Karpas-422 (cell line): Measurements from ENCODE around the gene MOB3A. TPM values are rescaled to one million over a fixed set of nuclear protein-coding genes. Genes with fewer than 3 reads are reported as not detected.
A peak's percentile ranks its signal among the peaks of the same experiment; 100 is the strongest.
"Not testable (repeated sequence)": the region's sequence is repeated elsewhere in the genome, so short reads cannot be mapped to it uniquely, and the experiment has no call there.

Experiments used
- DNase-seq: peaks from one replicate; pipeline ENCODE4 v3.0.0-alpha.2; 2015
- H2AFZ ChIP-seq: fragments of 200-600 bp; sonication (generic); 2 replicates; pipeline ENCODE4 v1.6.1; 2014; ENCODE audit warnings: antibody characterized with exemption, low read length, mixed read lengths
- H3K27ac ChIP-seq: fragments of 200-600 bp; sonication (generic); 2 replicates; pipeline ENCODE4 v1.5.1; 2014; ENCODE audit warnings: mild to moderate bottlenecking, low read length, moderate library complexity
- H3K27me3 ChIP-seq: fragments of 200-600 bp; sonication (generic); 2 replicates; pipeline ENCODE4 v1.6.1; 2014; ENCODE audit warnings: low read length, mixed read lengths
- H3K36me3 ChIP-seq: fragments of 200-600 bp; sonication (generic); 2 replicates; pipeline ENCODE4 v1.6.1; 2014; ENCODE audit warnings: low read length, mixed read lengths; ENCODE audit not compliant: insufficient read depth
- H3K4me1 ChIP-seq: fragments of 200-600 bp; sonication (generic); 2 replicates; pipeline ENCODE4 v1.6.1; 2014; ENCODE audit warnings: mild to moderate bottlenecking, low read length, mixed read lengths
- H3K4me2 ChIP-seq: fragments of 200-600 bp; sonication (generic); 2 replicates; pipeline ENCODE4 v1.6.1; 2014; ENCODE audit warnings: low read length, low read depth, mild to moderate bottlenecking; ENCODE audit not compliant: poor library complexity, severe bottlenecking
- H3K4me3 ChIP-seq: fragments of 200-600 bp; sonication (generic); 2 replicates; pipeline ENCODE4 v1.5.1; 2014; ENCODE audit warnings: mild to moderate bottlenecking, antibody characterized with exemption, low read length, mixed read lengths
- H3K79me2 ChIP-seq: fragments of 200-600 bp; sonication (generic); 2 replicates; pipeline ENCODE4 v1.6.1; 2014; ENCODE audit warnings: mild to moderate bottlenecking, low read length, mixed read lengths
- H3K9ac ChIP-seq: fragments of 200-600 bp; sonication (generic); 2 replicates; pipeline ENCODE4 v1.6.0; 2014; ENCODE audit warnings: low read length
- H3K9me2 ChIP-seq: fragments of 200-600 bp; sonication (generic), shearing (Covaris generic); replicated peaks from 2 replicates; pipeline ENCODE4 v1.6.0; 2014; ENCODE audit warnings: mild to moderate bottlenecking, low read length, moderate library complexity; ENCODE audit not compliant: insufficient read depth
- H3K9me3 ChIP-seq: fragments of 300-700, 200-600 bp; sonication (generic); 2 replicates; pipeline ENCODE4 v1.6.1; 2014; ENCODE audit warnings: low read length, mixed read lengths
- H4K20me1 ChIP-seq: fragments of 200-600 bp; sonication (generic); 2 replicates; pipeline ENCODE4 v1.6.1; 2014; ENCODE audit warnings: mild to moderate bottlenecking, antibody characterized with exemption, low read length, low read depth; ENCODE audit not compliant: insufficient read depth
- total RNA-seq: library from RNA; depleted of rRNA; stranded (reverse); fragments of >200 nt; shearing (Covaris generic); gene quantifications from 2 replicates; pipeline ENCODE4 v1.2.3, GENCODE V29; 2014; ENCODE audit warnings: low replicate concordance

The MOB3A gene
- total RNA-seq, 1 experiment from 2014 or later: 153 TPM

DNA sequence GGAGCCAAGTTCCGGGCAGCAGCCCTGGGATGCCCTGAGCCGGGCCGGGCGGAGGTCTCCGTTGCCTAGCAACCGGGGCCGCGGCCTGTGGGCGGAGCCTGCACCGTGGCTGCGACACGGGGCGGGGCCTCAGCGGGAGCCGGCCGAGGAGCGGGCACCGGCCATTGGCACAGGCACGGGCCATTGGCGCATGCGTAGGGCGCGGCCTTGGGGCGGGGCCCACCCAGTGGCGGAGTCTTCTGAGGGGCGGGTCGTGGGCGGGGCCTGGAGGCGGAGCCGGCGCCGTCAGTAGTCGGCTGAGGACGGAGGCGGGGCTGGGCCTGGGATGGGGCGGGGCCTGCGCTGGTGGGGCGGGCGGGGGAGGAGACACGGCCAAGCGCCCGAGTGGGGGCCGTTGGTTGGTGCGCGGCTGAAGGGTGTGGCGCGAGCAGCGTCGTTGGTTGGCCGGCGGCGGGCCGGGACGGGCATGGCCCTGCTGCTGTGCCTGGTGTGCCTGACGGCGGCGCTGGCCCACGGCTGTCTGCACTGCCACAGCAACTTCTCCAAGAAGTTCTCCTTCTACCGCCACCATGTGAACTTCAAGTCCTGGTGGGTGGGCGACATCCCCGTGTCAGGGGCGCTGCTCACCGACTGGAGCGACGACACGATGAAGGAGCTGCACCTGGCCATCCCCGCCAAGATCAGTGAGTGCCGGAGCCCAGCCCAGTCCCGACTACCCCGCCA is 515 bp upstream of the MOB3A start, which contains the start of gene IZUMO4:
Gene IZUMO4 (plus strand): TSS at position 436 of the 723 bp plus-strand sequence. CDS start 31 bp downstream, at position 467.
- peak within 1 kb of the TSS; percentile 100 for H3K9ac ChIP-seq
- peak within 1 kb of the TSS; percentile 95 for H3K4me3 ChIP-seq
- peaks cover 45% of the 10 kb centered on the region for H3K79me2 ChIP-seq
- H4K20me1 ChIP-seq: peaks cover 9% of the 10 kb centered on the region; the same call in 1 of the 2 replicates
- peak; percentile 99 for DNase-seq
- no peaks in the 10 kb centered on the region for H3K27me3 ChIP-seq
- no peaks in the 10 kb centered on the region for H3K9me3 ChIP-seq
- H3K36me3 ChIP-seq: peaks cover 32% of the 10 kb centered on the region
- peaks cover 55% of the 10 kb centered on the region for H3K4me1 ChIP-seq
- peak within 1 kb of the TSS; percentile 99 for H3K27ac ChIP-seq
- H3K4me2 ChIP-seq: peak within 1 kb of the TSS; percentile 96
- H2AFZ ChIP-seq: no peak within 1 kb of the TSS
- no peaks in the 10 kb centered on the region for H3K9me2 ChIP-seq

DNA sequence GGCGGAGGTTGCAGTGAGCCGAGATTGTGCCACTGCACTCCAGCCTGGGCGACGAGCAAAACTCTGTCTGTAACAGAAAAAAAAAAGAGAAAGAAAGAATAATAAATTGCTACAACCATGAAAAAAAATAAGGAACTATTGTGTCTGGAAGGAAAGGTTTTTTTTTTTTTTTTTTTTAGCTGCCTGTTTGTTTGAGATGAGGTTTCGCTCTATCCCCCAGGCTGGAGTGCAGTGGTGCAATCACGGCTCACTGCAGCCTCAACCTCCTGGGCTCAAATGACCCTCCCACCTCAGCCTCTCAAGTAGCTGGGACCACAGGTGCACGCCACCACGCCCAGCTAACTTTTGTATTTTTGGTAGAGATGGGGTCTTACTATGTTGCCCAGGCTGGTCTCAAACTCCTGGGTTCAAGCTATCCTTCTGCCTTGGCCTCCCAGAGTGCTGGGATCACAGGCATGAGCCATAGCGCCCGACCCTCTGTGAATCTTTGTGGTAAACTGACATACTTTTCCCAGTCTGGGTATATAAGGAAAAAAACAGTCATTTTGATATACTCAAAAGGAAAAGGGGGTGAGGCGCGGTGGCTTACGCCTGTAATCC is 4.1 kb downstream of the MOB3A start:
- Histone ChIP-seq H3K79me2 (peaks cover 36% of the 10 kb centered on the region), H3K4me1 (peaks cover 79% of the 10 kb centered on the region), H3K4me2 (peak overlapping the region; percentile 96), H3K9ac (peak overlapping the region; percentile 78), H3K4me3 (peak overlapping the region; percentile 16; the same call in 1 of the 2 replicates), H3K27ac (peak overlapping the region; percentile 99), H3K36me3 (peaks cover 34% of the 10 kb centered on the region)
- not testable (repeated sequence) for H4K20me1 ChIP-seq, H3K27me3 ChIP-seq, H3K9me3 ChIP-seq, H3K9me2 ChIP-seq, H2AFZ ChIP-seq
- DNase-seq: peak; percentile 66

- no peak for DNase-seq
- peak overlapping the region; percentile 70 for H3K4me2 ChIP-seq
- no peak overlapping the region for H2AFZ ChIP-seq
- no peaks in the 10 kb centered on the region for H4K20me1 ChIP-seq
- peak overlapping the region; percentile 99 for H3K27ac ChIP-seq
- peaks cover 25% of the 10 kb centered on the region for H3K36me3 ChIP-seq
- H3K79me2 ChIP-seq: peaks cover 29% of the 10 kb centered on the region
- H3K27me3 ChIP-seq: no peaks in the 10 kb centered on the region
- peak overlapping the region; percentile 58 for H3K4me3 ChIP-seq
- peak overlapping the region; percentile 79 for H3K9ac ChIP-seq
- H3K4me1 ChIP-seq: peaks cover 99% of the 10 kb centered on the region
- H3K9me2 ChIP-seq: no peaks in the 10 kb centered on the region
- H3K9me3 ChIP-seq: no peaks in the 10 kb centered on the region
Measured at GRCh38 chr19:2089727-2090053, 6.4 kb downstream of the MOB3A start.

DNA sequence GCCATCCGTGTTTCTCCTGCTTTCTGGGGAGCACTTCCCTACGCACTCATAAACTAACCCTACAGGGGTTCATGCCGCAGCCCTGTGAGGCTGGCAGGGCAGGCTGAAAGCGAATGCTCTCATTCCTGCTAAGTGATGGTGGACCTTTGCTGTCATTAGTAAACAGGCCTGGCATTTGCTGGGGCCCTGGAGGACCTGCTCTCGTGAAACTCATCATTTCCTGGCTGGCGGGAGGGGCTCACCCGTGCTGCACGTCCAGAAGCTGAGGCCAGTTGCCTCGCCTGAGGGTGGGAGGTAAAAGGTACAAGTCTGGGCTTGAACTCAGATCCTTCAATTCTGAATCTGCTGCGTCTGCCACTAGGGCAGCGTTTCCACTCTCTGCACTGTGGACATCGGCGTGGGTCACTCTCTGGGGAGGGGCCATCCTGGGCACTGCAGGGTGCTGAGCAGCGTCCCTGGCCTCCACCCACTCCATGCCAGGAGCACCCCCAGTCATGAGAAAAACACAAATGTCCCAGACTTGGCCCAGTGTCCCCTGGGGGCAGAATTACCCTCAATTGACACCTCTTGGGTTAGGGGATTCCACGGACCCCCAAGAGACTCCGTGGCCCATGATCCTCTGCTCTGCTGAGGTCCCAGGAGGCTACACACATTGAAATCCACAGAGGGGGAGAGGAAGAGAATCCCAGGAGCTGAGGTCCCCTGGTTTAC is 7.0 kb downstream of the MOB3A start:
- Histone ChIP-seq H3K27ac (peak overlapping the region; percentile 99), H3K36me3 (peaks cover 19% of the 10 kb centered on the region), H3K79me2 (peaks cover 26% of the 10 kb centered on the region), H3K27me3 (no peaks in the 10 kb centered on the region), H3K4me1 (peaks cover 99% of the 10 kb centered on the region), H3K9ac (peak overlapping the region; percentile 79), H2AFZ (no peak overlapping the region), H3K4me3 (peak overlapping the region; percentile 58), H3K4me2 (peak overlapping the region; percentile 70), H3K9me2 (no peaks in the 10 kb centered on the region), H3K9me3 (no peaks in the 10 kb centered on the region), H4K20me1 (no peaks in the 10 kb centered on the region)
- peak; percentile 80 for DNase-seq

GRCh38 chr19:2087621-2088100 is 8.5 kb downstream of the MOB3A start:
- peak; percentile 89 for DNase-seq
- peak overlapping the region; percentile 62 for H3K4me2 ChIP-seq
- H3K9ac ChIP-seq: peak overlapping the region; percentile 79
- peaks cover 99% of the 10 kb centered on the region for H3K4me1 ChIP-seq
- H2AFZ ChIP-seq: no peak overlapping the region
- peaks cover 15% of the 10 kb centered on the region for H3K36me3 ChIP-seq
- peaks cover 34% of the 10 kb centered on the region for H3K79me2 ChIP-seq
- peak overlapping the region; percentile 29; the same call in 1 of the 2 replicates for H3K4me3 ChIP-seq
- H3K9me3 ChIP-seq: no peaks in the 10 kb centered on the region
- H3K27me3 ChIP-seq: no peaks in the 10 kb centered on the region
- no peaks in the 10 kb centered on the region for H3K9me2 ChIP-seq
- H3K27ac ChIP-seq: peak overlapping the region; percentile 99
- H4K20me1 ChIP-seq: no peaks in the 10 kb centered on the region

GRCh38 chr19:2086695-2087620 is 9.2 kb downstream of the MOB3A start:
- peaks cover 12% of the 10 kb centered on the region for H3K36me3 ChIP-seq
- not testable (repeated sequence) for H3K9me2 ChIP-seq, H2AFZ ChIP-seq, H3K9me3 ChIP-seq, H3K27me3 ChIP-seq, H4K20me1 ChIP-seq
- H3K4me1 ChIP-seq: peaks cover 98% of the 10 kb centered on the region
- peak overlapping the region; percentile 30; the same call in 1 of the 2 replicates for H3K4me3 ChIP-seq
- DNase-seq: peak; percentile 87
- peak overlapping the region; percentile 79 for H3K9ac ChIP-seq
- H3K4me2 ChIP-seq: peak overlapping the region; percentile 62
- H3K27ac ChIP-seq: peak overlapping the region; percentile 99
- H3K79me2 ChIP-seq: peaks cover 41% of the 10 kb centered on the region

DNA sequence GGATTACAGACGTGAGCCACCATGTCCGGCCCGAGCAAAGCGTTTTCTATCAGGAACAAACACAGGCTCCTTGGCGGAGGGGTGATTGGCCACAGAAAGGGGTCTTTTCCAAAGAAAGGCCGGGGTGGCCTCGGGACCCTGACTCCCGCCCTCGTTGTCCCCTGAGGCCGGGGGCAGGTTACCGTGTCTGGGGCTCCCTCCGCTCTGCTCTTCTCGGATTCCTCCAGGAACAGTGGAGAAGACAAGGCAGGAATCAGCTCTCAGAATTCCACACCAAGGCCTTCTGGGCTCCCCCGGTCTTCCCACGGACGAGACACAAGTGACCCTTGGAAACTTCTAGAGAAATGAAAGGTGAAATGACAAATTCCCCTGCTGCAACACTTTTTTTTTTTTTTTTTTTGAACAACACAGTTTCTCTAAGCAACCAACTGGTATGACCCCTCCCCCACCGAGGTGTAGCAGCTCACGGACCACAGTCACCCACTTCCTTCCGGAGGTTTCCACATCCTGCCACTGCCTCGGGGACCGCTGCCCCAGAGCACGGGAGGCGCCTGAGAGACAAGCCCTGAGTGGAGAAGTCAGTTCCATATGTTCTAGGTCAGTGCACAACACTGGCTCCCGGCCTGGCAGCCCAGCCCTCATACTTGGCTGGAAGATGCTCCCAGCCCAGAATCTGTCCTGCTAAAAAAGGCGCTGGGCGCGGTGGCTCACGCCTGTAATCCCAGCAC is 11.0 kb downstream of the MOB3A start:
- H3K4me1 ChIP-seq: peaks cover 81% of the 10 kb centered on the region
- DNase-seq: peak; percentile 96
- H3K9me3 ChIP-seq: no peaks in the 10 kb centered on the region
- peaks cover 24% of the 10 kb centered on the region for H3K36me3 ChIP-seq
- H3K9ac ChIP-seq: peak overlapping the region; percentile 79
- peak overlapping the region; percentile 99 for H3K27ac ChIP-seq
- peaks cover 6% of the 10 kb centered on the region; the same call in 1 of the 2 replicates for H4K20me1 ChIP-seq
- peak overlapping the region; percentile 42; the same call in 1 of the 2 replicates for H3K4me3 ChIP-seq
- H3K27me3 ChIP-seq: no peaks in the 10 kb centered on the region
- no peaks in the 10 kb centered on the region for H3K9me2 ChIP-seq
- H2AFZ ChIP-seq: no peak overlapping the region
- peaks cover 52% of the 10 kb centered on the region for H3K79me2 ChIP-seq
- peak overlapping the region; percentile 62 for H3K4me2 ChIP-seq
